Suprapubic skin (tissue), 3 donors: ENCODE results near the gene RPS6KA4.

ENCODE experiments used
- CTCF ChIP-seq, 2 donors: fragments of 200-600 bp in 1 of 2; fragments of 450-650 bp in 1 of 2; sonication (generic) in 1 of 2; IDR thresholded peaks; one replicate each; pipeline ENCODE4 v1.5.1; 2016 to 2019; ENCODE audit warnings: antibody characterized with exemption in 2 of 2, mild to moderate bottlenecking in 1 of 2, moderate library complexity in 1 of 2
- EP300 ChIP-seq: sonication (generic); formaldehyde crosslinking; IDR thresholded peaks from one replicate; pipeline ENCODE4 v1.6.1; 2017; ENCODE audit warnings: antibody characterized with exemption
- POLR2A ChIP-seq, 2 donors: fragments of 450-650 bp; IDR thresholded peaks; one replicate each; pipeline ENCODE4 v1.6.1; 2017; ENCODE audit warnings: antibody characterized with exemption in 2 of 2, mild to moderate bottlenecking in 2 of 2, moderate library complexity in 2 of 2

GRCh38 chr11:64318766-64319761 lies 39.9 kb upstream of the RPS6KA4 start:
- no peak for TF ChIP-seq CTCF (IDR thresholded peaks at IDR 0.05)
- no peak for TF ChIP-seq EP300
- TF ChIP-seq POLR2A (IDR thresholded peaks at IDR 0.05), result no peak
